ENCODE data around the gene ZBTB5.

The ZBTB5 gene

DNA sequence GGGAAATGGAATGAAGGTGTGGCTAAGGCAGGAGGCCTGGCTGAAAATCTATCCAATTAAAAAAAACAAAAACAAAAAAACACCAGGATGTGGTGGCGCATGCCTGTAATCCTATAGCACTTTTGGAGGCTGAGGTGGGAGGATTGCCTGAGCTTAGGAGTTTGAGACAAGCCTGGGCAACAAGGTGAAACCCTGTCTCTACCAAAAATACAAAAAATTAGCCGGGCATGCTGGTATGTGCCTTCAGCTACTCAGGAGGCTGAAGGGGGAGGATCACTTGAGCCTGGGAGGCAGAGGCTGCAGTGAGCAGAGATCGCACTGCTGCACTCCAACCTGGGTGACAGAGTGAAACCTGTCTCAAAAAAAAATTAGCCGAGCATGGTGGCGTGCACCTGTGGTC, 21.7 kb downstream of the ZBTB5 start:
- H3K4me3 ChIP-seq (ENCODE audit: control insufficient read depth, low read depth, low read length), result no peak overlapping the region
- no peak for DNase-seq (ENCODE audit: low read depth)
- TF ChIP-seq, protein P1, sequence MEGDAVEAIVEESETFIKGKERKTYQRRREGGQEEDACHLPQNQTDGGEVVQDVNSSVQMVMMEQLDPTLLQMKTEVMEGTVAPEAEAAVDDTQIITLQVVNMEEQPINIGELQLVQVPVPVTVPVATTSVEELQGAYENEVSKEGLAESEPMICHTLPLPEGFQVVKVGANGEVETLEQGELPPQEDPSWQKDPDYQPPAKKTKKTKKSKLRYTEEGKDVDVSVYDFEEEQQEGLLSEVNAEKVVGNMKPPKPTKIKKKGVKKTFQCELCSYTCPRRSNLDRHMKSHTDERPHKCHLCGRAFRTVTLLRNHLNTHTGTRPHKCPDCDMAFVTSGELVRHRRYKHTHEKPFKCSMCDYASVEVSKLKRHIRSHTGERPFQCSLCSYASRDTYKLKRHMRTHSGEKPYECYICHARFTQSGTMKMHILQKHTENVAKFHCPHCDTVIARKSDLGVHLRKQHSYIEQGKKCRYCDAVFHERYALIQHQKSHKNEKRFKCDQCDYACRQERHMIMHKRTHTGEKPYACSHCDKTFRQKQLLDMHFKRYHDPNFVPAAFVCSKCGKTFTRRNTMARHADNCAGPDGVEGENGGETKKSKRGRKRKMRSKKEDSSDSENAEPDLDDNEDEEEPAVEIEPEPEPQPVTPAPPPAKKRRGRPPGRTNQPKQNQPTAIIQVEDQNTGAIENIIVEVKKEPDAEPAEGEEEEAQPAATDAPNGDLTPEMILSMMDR (IDR thresholded peaks at IDR 0.05; ENCODE audit: control insufficient read depth, insufficient read depth, low read depth, low read length, missing control alignments), result no peak

DNA sequence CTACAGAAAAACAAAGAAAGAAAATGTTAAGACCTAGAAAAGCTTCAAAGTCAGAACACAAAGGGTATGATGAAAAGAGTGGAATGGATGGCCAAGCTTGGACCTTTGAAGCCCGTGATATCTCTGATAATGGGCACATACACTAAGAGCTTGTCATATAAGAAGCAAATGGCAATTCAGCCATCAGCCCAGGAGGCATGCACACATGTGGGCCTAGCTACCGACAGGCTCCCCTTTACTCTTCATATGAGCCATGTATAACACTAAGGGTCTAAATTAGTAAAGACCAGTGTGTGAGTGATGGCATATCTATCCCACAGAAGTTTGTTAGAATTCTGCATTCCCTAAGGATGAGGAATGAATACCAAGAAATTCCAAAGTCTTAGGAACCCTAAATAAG, 22.7 kb downstream of the ZBTB5 start:
- no peak overlapping the region for H3K4me3 ChIP-seq (ENCODE audit: control insufficient read depth, low read depth, low read length)
- TF ChIP-seq, protein P1 (IDR thresholded peaks at IDR 0.05; ENCODE audit: control insufficient read depth, insufficient read depth, low read depth, low read length, missing control alignments), result no peak
- DNase-seq (ENCODE audit: low read depth), result no peak

DNA sequence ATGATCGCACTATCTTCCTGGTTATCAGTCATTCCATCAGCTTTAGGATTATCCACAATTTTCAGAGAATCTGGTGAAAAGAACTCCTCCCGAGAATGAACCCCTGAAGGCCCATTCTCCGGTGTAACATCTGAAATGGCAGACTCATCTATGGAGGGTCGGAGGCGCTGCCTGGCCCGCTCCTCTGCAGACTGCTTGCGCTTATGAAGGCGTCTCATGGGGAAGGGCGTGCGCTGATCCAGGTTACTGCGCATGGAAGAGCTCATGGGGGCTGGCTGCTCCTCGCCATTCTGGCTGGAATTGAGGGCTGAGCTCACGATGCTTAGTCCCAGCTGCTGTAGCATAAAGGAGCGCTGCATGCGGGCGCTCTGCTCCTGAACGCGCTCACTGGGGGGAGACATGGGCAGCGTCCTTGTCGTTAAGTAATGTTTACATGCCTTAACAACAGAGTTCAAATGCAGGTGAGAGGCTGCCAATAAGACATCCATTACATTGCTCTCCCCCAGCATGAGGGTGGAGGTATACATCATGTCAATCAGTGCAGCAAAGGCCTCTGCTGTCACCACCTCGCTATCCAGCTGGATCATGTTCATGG, 23.4 kb downstream of the ZBTB5 start:
- no peak overlapping the region for H3K4me3 ChIP-seq (ENCODE audit: control insufficient read depth, low read depth, low read length)
- no peak for DNase-seq (ENCODE audit: low read depth)
- TF ChIP-seq, protein P1 (IDR thresholded peaks at IDR 0.05; ENCODE audit: control insufficient read depth, insufficient read depth, low read depth, low read length, missing control alignments), result no peak

DNA sequence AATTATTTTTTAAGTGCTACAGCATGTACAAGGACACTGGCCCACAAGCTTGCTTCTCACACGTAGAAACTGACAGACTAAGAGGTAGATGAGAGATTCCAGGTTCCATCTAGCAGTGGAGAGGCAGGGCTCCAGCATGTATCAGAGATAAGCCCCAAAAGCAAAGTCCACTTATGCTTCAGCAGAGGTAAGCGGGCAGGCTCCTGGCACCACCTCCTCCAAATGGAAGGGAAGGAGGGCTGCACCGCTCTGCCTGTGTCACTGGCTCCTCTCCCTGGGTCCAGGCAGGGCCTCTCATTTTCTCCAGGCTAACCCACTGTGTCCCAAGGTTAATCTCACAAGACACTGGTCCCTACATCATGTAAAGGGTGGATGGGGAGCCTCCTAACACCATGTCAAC, 26.9 kb downstream of the ZBTB5 start:
- DNase-seq (ENCODE audit: low read depth), result no peak
- TF ChIP-seq, protein P1 (IDR thresholded peaks at IDR 0.05; ENCODE audit: control insufficient read depth, insufficient read depth, low read depth, low read length, missing control alignments), result no peak
- H3K4me3 ChIP-seq (ENCODE audit: control insufficient read depth, low read depth, low read length), result no peak overlapping the region

DNA sequence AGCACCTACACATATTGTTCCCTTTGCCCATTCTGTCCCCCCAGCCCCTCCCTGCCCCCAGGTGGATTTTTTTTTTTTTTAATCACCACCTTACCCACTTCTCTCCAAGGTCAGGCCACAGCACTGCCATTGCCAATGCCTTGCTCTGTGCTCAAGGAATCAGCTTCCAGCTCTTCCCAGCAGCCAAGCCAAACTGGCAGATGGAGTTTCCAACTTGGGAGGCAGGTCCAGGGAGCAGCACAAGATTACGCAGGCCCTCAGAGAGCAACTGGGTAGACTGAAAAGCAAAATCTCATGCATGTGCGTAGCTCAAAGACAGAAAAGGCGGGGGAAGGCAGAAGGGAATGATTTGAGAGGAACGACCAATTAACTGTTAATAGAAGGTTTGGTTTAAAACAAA, 27.6 kb downstream of the ZBTB5 start:
- TF ChIP-seq, protein P1 (IDR thresholded peaks at IDR 0.05; ENCODE audit: control insufficient read depth, insufficient read depth, low read depth, low read length, missing control alignments), result no peak
- no peak for DNase-seq (ENCODE audit: low read depth)
- H3K4me3 ChIP-seq (ENCODE audit: control insufficient read depth, low read depth, low read length), result no peak overlapping the region

DNA sequence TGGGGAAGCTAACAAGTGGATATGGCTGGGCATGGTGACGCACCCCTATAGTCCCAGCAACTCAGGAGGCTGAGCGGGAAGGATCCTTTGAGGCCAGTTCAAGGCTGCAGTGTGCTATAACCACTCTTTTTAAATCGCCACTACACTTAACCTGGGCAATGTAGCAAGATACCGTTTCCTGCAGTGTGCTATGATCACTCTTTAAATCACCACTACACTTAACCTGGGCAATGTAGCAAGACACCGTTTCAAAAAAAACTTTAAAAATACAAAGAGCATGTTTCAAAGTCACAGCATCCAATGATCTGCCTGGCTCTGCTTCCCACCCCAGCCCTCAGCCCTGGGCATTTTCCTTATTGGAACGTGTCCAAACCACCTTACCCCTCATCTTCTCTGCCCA, 28.2 kb downstream of the ZBTB5 start:
- DNase-seq (ENCODE audit: low read depth), result no peak
- TF ChIP-seq, protein P1 (IDR thresholded peaks at IDR 0.05; ENCODE audit: control insufficient read depth, insufficient read depth, low read depth, low read length, missing control alignments), result no peak
- H3K4me3 ChIP-seq (ENCODE audit: control insufficient read depth, low read depth, low read length), result no peak overlapping the region

DNA sequence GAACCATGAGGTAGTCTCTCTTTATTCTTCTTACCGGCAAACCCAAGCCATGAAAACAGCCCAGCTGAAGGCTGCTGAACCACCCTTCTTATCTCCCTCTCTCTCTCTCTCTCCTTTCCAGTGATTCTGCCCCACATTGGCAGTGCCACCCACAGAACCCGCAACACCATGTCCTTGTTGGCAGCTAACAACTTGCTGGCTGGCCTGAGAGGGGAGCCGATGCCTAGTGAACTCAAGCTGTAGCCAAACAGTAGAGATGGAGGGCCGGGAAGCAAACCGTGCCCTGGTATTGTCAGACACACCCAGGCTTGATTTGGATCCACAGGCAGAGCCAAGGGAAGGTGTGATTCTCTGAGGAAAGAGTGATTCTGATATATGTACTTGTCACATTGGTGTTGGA, 28.7 kb downstream of the ZBTB5 start:
- no peak for DNase-seq (ENCODE audit: low read depth)
- TF ChIP-seq, protein P1 (IDR thresholded peaks at IDR 0.05; ENCODE audit: control insufficient read depth, insufficient read depth, low read depth, low read length, missing control alignments), result no peak
- H3K4me3 ChIP-seq (ENCODE audit: control insufficient read depth, low read depth, low read length), result no peak overlapping the region
